HG03196 (cell line): ENCODE measurements around the gene KLHL40.

Experiments used
- ATAC-seq: cut with Tn5 transposase; IDR thresholded peaks from one replicate; pipeline ENCODE4 v1.9.1; 2021; ENCODE audit not compliant: unreplicated experiment

Gene KLHL40

DNA sequence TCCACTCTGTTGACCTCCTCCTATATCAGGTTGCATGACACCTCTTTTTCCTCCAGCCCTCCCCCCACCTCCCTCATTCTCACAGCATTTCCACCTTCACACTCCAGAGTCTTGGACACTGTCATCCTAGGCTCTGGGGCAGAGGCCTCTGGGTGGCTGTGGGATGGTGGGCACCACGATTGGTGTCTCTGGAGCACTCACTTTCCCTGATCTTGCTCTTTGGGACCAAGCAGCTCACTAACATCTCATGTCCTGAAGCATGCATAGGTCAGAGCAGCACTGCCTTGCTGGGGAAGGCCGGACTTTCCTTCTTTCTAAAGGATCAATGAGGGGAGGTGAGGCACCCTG is 16.9 kb upstream of the KLHL40 start:
- ATAC-seq: no peak

GRCh38 chr3:42668793-42669217 is 16.5 kb upstream of the KLHL40 start:
- no peak for ATAC-seq

- ATAC-seq: no peak
These were observed 15.2 kb upstream of the KLHL40 start for GRCh38 chr3:42670051-42670576.

GRCh38 chr3:42670670-42671069 is 14.7 kb upstream of the KLHL40 start:
- ATAC-seq: no peak

DNA sequence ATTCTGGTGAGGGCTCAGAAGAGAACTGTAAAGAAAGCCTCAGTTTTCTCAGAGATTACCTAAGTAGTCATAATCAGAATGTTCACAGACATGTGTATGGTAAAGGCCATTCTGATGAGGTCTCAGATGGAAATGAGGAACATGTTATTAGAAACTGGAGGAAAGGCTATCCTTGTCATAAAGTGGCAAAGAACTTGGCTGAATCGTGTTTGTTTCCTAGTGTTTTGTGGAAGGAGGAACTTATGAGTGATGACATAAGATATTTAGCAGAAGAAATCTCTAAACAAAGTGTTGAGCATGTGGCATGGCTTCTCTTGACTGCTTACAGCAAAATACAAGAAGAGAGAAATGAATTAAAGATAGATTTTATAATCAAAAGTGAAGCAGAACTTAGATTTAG is 12.8 kb upstream of the KLHL40 start:
- ATAC-seq: no peak

GRCh38 chr3:42673082-42673481 is 12.3 kb upstream of the KLHL40 start:
- ATAC-seq: no peak

DNA sequence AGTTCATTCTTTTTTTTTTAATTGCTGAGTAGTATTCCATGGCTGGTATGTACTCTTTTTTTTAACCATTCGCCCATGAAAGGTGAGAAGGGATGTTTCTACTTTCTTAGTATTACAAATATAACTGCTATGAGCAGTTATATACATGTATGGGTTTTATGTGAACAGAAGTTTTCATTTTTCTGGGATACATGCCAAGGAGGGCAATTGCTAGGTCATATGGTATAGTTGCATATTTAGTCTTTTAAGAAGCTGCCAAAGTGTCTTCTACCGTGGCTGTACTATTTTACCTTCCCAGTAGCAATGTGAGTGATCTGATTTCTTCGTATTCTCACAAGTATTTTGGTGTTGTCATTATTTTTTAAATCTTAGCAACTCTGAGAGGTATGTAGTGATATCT is 11.2 kb upstream of the KLHL40 start:
- no peak for ATAC-seq

DNA sequence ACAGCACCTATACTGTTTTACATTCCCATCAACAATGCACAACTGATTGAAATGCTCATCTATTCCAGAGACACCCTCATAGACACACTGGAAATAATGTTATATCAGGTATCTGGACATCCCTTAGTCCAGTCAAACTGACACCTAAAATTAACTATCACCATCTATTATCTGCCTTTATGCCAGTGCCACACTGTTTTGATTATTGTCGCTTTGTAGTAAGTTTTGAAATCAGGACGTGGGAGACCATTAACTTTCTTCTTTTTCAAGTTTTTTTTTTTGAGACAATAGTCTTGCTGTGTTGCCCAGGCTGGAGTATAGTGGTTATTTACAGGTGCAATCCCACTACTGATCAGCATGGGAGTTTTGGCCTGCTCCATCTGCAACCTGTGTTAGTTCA is 9.4 kb upstream of the KLHL40 start:
- ATAC-seq: no peak

DNA sequence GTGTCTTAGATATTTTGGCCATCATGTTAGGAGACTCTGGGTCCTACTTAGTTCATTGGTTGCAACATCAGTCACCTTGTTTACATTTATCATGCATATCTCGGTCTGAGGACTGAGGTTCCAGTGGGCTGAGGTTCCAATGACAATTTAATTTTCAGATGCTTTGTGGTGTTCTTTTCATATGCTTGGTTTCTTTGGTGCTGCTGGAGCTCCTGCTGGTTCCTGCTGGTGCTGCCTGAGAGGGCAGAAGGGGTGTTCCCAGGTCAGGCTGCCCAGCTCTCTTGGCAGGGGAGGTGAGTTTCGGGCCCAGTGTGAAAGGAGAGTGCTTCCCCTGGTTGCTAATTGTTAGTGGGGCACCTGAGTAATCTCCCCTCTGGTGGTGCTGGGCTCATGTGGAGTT is 6.9 kb upstream of the KLHL40 start:
- no peak for ATAC-seq

- no peak for ATAC-seq
These were observed 5.1 kb upstream of the KLHL40 start for GRCh38 chr3:42680271-42680670.

- ATAC-seq: no peak
These were observed 4.5 kb upstream of the KLHL40 start for GRCh38 chr3:42680806-42681205.

- ATAC-seq: no peak
These were observed 3.8 kb upstream of the KLHL40 start for GRCh38 chr3:42681361-42682038.

- no peak for ATAC-seq
These were observed 2.9 kb upstream of the KLHL40 start for GRCh38 chr3:42682301-42683070.

GRCh38 chr3:42683875-42684598 is 1.3 kb upstream of the KLHL40 start:
- ATAC-seq: no peak

DNA sequence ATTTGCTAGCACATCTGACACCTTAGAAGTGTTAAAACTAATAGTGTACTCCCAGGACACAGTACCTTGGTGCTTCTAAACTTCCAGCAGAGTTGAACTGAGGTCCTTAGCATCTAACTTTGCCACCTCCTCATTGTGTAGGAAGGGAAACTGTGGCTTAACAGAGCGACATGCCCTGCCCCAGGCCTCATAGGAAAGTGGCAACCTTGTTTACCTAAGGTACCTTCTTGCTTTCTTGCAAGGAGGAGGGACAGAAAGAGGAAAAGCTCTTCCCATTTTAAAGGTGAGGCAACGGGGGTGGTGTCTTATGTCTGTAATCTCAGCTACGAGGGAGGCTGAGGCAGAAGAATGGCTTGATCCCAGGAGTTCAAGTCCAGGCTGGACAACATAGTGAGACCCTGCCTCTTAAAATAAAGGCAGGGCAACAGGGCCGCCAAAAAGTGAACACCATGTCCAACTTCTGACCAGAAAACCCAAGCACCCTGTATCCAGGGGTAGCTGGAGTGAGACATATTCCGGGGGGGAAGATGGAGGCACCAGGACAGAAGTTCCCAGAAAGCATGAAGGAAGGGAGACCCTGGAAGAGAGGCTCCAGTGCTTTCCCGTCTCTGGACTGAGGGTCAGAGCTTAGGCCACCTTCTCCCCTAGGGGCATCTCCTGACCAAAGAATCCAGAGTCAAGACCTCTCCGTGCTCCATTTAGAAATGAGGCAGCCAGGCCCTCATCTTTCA is 540 bp upstream of the KLHL40 start:
- ATAC-seq: no peak

DNA sequence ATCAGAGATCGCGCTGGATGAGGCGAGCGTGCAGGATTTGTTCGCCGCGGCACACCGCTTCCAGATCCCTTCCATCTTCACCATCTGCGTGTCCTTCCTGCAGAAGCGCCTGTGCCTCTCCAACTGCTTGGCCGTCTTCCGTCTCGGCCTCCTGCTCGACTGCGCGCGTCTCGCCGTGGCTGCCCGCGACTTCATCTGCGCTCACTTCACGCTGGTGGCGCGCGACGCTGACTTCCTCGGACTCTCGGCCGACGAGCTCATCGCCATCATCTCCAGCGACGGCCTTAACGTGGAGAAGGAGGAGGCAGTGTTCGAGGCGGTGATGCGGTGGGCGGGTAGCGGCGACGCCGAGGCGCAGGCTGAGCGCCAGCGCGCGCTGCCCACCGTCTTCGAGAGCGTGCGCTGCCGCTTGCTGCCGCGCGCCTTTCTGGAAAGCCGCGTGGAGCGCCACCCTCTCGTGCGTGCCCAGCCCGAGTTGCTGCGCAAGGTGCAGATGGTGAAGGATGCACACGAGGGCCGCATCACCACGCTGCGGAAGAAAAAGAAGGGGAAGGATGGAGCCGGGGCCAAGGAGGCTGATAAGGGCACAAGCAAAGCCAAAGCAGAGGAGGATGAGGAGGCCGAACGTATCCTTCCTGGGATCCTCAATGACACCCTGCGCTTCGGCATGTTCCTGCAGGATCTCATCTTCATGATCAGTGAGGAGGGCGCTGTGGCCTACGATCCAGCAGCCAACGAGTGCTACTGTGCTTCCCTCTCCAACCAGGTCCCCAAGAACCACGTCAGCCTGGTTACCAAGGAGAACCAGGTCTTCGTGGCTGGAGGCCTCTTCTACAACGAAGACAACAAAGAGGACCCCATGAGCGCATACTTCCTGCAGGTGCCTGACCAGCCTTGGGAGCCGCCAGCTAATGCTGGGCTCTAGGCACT is 819 bp downstream of the KLHL40 start:
- no peak for ATAC-seq

DNA sequence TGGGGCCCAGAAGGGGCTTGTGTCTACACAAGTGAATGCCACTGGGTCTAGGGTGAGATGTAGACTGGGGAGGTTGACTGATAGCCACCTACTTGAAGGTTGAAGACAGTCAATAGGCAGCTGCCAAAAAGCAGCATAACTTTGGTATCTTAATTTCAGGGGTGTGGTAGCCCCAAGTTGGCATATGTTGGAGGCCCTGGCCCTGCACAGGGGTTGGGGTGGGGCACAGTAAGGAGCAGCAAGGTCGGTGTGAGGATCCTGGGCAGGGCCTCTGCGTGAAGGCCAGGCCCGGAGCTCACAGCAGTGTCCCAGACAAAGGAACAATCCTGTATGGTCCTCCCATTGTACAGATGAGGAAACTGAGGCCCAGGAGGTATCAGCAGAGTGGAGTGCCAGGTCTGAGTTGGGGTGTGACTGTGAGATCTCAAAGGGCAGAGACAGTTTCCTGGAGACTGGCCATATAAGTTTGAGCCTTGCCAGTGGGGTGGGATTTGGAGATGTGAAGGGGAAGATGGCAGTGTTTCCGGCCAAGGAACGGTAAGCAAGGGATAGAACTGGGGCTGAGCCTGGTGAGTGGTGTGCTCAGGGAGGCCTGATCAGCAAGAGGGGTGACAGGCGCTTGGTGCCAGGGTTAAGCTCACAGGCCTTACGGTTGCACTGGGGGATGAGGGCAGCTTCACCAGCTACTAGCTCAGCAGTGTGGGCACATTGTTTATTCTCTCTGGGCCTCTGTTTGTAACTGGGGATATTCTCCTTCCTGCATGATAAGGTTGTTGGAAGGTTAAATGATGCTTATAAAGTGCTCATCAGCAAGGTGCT is 1.7 kb downstream of the KLHL40 start:
- no peak for ATAC-seq

- ATAC-seq: no peak
These were observed 2.7 kb downstream of the KLHL40 start for GRCh38 chr3:42688016-42688415.
